Fibroblast of lung (primary cell): ENCODE results near the gene KCNIP3.

ENCODE experiments used
- EZH2 ChIP-seq: IDR thresholded peaks from 2 replicates; pipeline ENCODE4 v1.5.1; 2012; ENCODE audit warnings: low read length, control low read depth, mild to moderate bottlenecking; ENCODE audit errors: missing control alignments
- TF ChIP-seq, protein P1 (sequence below), 2 donors: IDR thresholded peaks in 1 of 2; conservative IDR thresholded peaks in 1 of 2; 1 replicate in 1 of 2; 2 replicates in 1 of 2; pipeline ENCODE4 v1.5.1; 2011 to 2012; ENCODE audit warnings: low read length in 2 of 2, control low read depth in 1 of 2, inconsistent platforms in 1 of 2, low read depth in 1 of 2, mild to moderate bottlenecking in 1 of 2

DNA sequence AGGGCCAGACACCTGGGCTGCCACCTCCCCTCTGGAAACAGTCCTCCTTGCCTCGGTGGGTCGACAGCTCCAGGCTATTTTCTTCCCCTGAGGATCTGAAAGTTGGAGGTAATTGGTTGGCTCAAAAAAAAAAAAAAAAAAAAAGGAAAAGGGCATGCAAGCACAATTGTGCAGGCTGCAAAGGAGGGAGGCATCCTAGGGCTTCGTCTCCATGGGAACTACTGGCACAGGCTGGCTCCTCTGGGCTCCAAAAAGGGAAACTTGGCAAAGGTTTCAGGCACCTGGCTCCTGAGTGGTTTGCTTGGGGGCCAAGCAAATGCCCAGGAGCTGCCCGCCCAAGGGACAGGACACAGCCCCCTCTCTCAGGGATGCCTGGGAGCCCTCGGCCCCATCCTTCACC, 1.1 kb upstream of the KCNIP3 start:
- TF ChIP-seq, protein P1, sequence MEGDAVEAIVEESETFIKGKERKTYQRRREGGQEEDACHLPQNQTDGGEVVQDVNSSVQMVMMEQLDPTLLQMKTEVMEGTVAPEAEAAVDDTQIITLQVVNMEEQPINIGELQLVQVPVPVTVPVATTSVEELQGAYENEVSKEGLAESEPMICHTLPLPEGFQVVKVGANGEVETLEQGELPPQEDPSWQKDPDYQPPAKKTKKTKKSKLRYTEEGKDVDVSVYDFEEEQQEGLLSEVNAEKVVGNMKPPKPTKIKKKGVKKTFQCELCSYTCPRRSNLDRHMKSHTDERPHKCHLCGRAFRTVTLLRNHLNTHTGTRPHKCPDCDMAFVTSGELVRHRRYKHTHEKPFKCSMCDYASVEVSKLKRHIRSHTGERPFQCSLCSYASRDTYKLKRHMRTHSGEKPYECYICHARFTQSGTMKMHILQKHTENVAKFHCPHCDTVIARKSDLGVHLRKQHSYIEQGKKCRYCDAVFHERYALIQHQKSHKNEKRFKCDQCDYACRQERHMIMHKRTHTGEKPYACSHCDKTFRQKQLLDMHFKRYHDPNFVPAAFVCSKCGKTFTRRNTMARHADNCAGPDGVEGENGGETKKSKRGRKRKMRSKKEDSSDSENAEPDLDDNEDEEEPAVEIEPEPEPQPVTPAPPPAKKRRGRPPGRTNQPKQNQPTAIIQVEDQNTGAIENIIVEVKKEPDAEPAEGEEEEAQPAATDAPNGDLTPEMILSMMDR (conservative IDR thresholded peaks at IDR 0.05 in 1 of 2, IDR thresholded peaks at IDR 0.05 in 1 of 2; ENCODE audit: low read depth in 1 of 2, low read length in 2 of 2) = no peak
- TF ChIP-seq EZH2 = no peak
